ENCODE results near the gene ZNF700.
"Not testable (repeated sequence)": the region's sequence is repeated elsewhere in the genome, so short reads cannot be mapped to it uniquely, and the experiment has no call there.

ZNF700 gene

DNA sequence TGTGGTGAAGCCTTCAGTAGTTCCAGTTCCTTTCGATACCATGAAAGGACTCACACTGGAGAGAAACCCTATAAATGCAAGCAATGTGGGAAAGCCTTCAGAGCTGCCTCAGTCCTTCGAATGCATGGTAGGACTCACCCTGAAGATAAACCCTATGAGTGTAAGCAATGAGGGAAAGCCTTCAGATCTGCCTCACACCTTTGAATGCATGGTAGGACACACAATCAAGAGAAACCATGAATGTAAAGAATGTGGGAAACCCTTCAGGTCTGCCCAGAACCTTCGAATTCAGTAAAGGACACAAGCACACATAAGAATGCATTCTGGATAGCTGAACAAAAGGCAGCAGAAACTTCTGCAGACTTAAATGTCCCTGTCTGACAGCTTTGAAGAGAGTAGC, 19.0 kb upstream of the ZNF700 start:
- no peak for FAIRE-seq
- DNase-seq (ENCODE audit: insufficient read length): no peak
- TF ChIP-seq POLR2AphosphoS5 (IDR thresholded peaks at IDR 0.05; ENCODE audit: low read depth, low read length) (no peak), POLR2A (IDR thresholded peaks at IDR 0.05; ENCODE audit: low read depth, low read length) (no peak), TAF1 (IDR thresholded peaks at IDR 0.05; ENCODE audit: borderline replicate concordance, low read depth, low read length) (no peak)

GRCh38 chr19:11911937-11912336, 13.0 kb upstream of the ZNF700 start:
- FAIRE-seq; DNase-seq (ENCODE audit: insufficient read length): not testable (repeated sequence)

- FAIRE-seq; DNase-seq (ENCODE audit: insufficient read length): not testable (repeated sequence)
Observed at GRCh38 chr19:11914417-11915051, 10.4 kb upstream of the ZNF700 start.

GRCh38 chr19:11921852-11922495, 2.9 kb upstream of the ZNF700 start:
- FAIRE-seq: no peak
- DNase-seq (ENCODE audit: insufficient read length): no peak
- TF ChIP-seq POLR2AphosphoS5 (IDR thresholded peaks at IDR 0.05; ENCODE audit: low read depth, low read length) (no peak), TAF1 (IDR thresholded peaks at IDR 0.05; ENCODE audit: borderline replicate concordance, low read depth, low read length) (no peak), POLR2A (IDR thresholded peaks at IDR 0.05; ENCODE audit: low read depth, low read length) (no peak)

DNA sequence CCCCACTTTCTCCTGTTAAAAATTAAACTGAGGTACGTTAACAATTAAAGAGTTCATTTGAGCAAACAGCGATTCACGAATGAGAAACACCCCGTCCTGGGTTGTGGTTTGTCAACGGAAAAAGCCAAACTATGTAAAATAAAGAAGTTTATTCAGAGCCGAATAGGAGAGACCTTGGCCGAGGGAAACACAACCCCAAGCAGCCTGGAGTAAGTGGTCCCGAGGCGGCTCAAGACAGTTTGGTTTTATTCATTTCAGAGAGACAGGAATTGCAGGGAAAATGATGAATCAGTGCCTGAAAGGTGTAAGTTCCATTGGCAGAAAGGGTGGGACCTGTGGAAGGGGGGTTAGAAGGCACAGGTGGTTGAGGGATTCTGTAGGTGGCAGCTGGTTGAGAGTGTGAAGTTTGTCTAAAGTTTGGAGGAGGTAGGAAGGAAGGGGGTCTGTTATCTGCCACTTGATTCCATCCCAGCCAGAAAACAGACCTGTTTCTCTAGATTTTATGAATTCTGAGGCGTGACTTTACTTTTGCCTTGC, 812 bp downstream of the ZNF700 start:
- not testable (repeated sequence) for FAIRE-seq; DNase-seq (ENCODE audit: insufficient read length)

DNA sequence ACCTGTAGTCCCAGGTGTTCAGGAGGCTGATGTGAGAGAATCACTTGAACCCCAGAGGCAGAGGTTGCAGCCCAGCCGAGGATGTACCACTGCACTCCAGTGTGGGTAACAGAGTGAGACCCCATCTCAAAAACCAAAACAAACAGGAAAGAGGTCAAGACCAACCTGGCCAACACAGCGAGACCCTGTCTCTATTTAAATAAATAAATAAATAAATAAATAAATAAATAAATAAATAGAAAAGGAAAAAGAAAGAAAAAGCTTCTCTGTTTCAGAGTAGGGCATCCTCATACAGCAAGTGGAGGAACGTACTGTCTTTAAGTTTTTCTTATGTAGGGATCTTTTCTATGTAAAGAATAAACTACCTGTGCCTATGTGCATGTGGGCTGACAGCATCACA, 2.3 kb downstream of the ZNF700 start:
- TF ChIP-seq TAF1 (IDR thresholded peaks at IDR 0.05; ENCODE audit: borderline replicate concordance, low read depth, low read length) (no peak), POLR2A (IDR thresholded peaks at IDR 0.05; ENCODE audit: low read depth, low read length) (no peak), POLR2AphosphoS5 (IDR thresholded peaks at IDR 0.05; ENCODE audit: low read depth, low read length) (no peak)
- no peak for DNase-seq (ENCODE audit: insufficient read length)
- FAIRE-seq: no peak

DNA sequence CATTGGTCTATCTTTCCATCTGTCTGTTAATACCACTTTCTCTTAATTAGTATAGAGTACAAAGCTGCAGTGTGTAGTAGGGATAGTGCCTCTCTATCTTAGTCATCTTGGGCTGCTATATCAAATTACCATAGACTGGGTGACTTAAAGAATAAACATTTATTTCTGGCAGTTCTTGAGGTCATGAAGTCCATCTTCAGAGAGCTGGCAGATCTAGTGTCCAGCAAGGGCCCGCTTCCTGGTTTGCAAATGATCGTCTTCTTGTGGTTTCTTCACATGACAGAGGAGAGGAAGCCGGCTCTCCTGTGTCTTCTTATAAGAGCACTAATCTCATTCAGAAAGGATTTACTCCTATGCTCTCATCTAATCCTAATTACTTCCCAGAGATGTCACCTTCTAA, 6.1 kb downstream of the ZNF700 start:
- FAIRE-seq (no peak), DNase-seq (ENCODE audit: insufficient read length) (no peak)
- TF ChIP-seq POLR2AphosphoS5 (IDR thresholded peaks at IDR 0.05; ENCODE audit: low read depth, low read length) (no peak), TAF1 (IDR thresholded peaks at IDR 0.05; ENCODE audit: borderline replicate concordance, low read depth, low read length) (no peak), POLR2A (IDR thresholded peaks at IDR 0.05; ENCODE audit: low read depth, low read length) (no peak)

DNA sequence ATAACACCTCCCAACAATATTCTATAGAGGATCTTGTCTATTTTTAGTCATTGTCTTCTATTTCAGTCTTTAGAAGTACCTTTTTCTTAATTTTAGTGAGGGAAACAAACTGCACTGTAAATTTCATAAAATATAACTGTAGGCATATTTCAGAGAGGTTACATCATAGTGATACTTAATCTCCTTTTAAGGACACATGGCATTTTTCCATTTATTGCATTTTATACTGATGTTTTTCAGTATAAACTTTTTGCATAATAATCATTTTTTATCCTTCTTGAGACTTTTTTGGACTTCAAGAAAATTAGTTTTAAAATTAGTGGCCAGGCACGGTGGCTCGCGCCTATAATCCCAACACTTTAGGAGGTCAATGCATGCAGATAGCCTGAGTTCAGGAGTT, 6.6 kb downstream of the ZNF700 start:
- TF ChIP-seq POLR2A (IDR thresholded peaks at IDR 0.05; ENCODE audit: low read depth, low read length): no peak
- TF ChIP-seq POLR2AphosphoS5 (IDR thresholded peaks at IDR 0.05; ENCODE audit: low read depth, low read length): no peak
- no peak for TF ChIP-seq TAF1 (IDR thresholded peaks at IDR 0.05; ENCODE audit: borderline replicate concordance, low read depth, low read length)
- no peak for DNase-seq (ENCODE audit: insufficient read length)
- no peak for FAIRE-seq

- FAIRE-seq; DNase-seq (ENCODE audit: insufficient read length): not testable (repeated sequence)
Observed at GRCh38 chr19:11935829-11936228, 10.9 kb downstream of the ZNF700 start.

GRCh38 chr19:11938383-11938782, 13.5 kb downstream of the ZNF700 start:
- not testable (repeated sequence) for FAIRE-seq; DNase-seq (ENCODE audit: insufficient read length)

- not testable (repeated sequence) for FAIRE-seq; DNase-seq (ENCODE audit: insufficient read length)
Observed at GRCh38 chr19:11941361-11941887, 16.5 kb downstream of the ZNF700 start.

DNA sequence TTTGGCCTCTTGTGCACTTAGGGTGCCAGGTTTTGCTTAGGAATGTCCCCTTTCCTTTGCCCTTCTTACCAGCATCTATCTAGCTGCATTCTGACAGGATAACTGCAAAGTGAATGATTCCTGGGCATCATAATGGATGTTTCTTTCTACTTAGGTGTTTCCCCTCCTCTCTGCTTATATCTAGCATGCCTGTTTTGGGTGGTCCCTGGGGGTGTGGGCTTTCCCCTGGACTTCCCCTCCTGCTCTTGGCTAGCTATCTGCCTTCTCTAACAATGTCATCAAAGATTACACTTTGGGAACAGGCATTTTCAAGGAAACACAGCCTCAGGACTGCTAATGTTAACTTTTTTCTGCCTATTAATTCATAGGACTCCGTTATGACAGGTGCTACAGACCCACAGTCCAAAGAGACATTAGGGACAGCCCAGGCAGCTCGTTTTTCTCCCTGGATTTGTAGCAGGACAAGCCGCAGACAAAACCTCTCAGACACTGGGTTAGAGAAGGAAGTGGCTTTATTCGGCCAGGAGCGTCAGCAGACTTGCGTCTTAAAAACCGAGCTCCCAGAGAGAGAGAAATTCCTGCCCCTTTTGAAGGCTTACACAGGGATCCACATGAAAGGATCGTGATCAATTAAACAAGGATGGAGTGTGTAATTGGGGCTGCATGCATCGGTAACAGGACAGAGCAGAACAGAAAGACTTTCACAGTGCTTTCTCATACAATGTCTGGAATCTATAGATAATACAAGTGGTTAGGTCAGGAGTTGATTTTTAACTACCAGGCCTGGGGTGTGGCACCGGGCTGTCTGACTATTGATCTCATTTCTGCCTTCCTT, 17.3 kb downstream of the ZNF700 start:
- FAIRE-seq (peak; percentile 17), DNase-seq (ENCODE audit: insufficient read length) (no peak)
- TF ChIP-seq POLR2A (IDR thresholded peaks at IDR 0.05; ENCODE audit: low read depth, low read length): no peak
- no peak for TF ChIP-seq TAF1 (IDR thresholded peaks at IDR 0.05; ENCODE audit: borderline replicate concordance, low read depth, low read length)
- no peak for TF ChIP-seq POLR2AphosphoS5 (IDR thresholded peaks at IDR 0.05; ENCODE audit: low read depth, low read length)

- DNase-seq (ENCODE audit: insufficient read length) (no peak), FAIRE-seq (no peak)
- TF ChIP-seq POLR2AphosphoS5 (IDR thresholded peaks at IDR 0.05; ENCODE audit: low read depth, low read length): no peak
- no peak for TF ChIP-seq POLR2A (IDR thresholded peaks at IDR 0.05; ENCODE audit: low read depth, low read length)
- TF ChIP-seq TAF1 (IDR thresholded peaks at IDR 0.05; ENCODE audit: borderline replicate concordance, low read depth, low read length): no peak
Observed at GRCh38 chr19:11942843-11943108, 17.9 kb downstream of the ZNF700 start.

All from GM12892 (cell line).